ENCODE results near the gene DDX59. TPM values are rescaled to one million over a fixed set of nuclear protein-coding genes. Genes with fewer than 3 reads are reported as not detected.

DDX59 gene
- total RNA-seq, 1 experiment from 2014 or later: 16.0 TPM

GRCh38 chr1:200708769-200709168 is 39.1 kb upstream of the DDX59 start:
- POLR2A ChIA-PET: no interaction called here
- Histone ChIP-seq H3K27ac (ENCODE audit: low read depth, low read length) (no peak overlapping the region), H3K36me3 (ENCODE audit: control insufficient read depth in 1 of 2, insufficient read depth in 2 of 2, low read length in 2 of 2) (no peaks in the 10 kb centered on the region), H3K9me2 (ENCODE audit: insufficient read depth) (no peaks in the 10 kb centered on the region), H3K4me2 (ENCODE audit: low read length) (no peak overlapping the region), H4K20me1 (ENCODE audit: insufficient read depth) (no peaks in the 10 kb centered on the region), H3K79me2 (ENCODE audit: insufficient read depth, low read length) (no peaks in the 10 kb centered on the region), H3K9ac (ENCODE audit: low read length) (no peak overlapping the region), H3K4me3 (replicated peaks in 1 of 2; ENCODE audit: low read depth in 1 of 2, low read length in 2 of 2) (no peak overlapping the region), H3K4me1 (ENCODE audit: control insufficient read depth in 1 of 2, insufficient read depth in 2 of 2, low read length in 2 of 2) (no peaks in the 10 kb centered on the region), H3K27me3 (ENCODE audit: insufficient read depth, low read length) (no peaks in the 10 kb centered on the region), H3K9me3 (ENCODE audit: control insufficient read depth in 1 of 2, insufficient read depth in 1 of 2, low read depth in 1 of 2, low read length in 2 of 2) (no peaks in the 10 kb centered on the region), H2AFZ (ENCODE audit: low read depth, low read length, poor library complexity, severe bottlenecking) (no peak overlapping the region)
- ATAC-seq (no peak), DNase-seq (ENCODE audit: low read depth, low spot score) (no peak)
- no TSS peak for BruUV-seq (replicated peaks)
- TF ChIP-seq ZBTB33 (IDR thresholded peaks at IDR 0.05; ENCODE audit: extremely low read depth, insufficient replicate concordance, low read length) (no peak), SP1 (IDR thresholded peaks at IDR 0.05; ENCODE audit: low read depth) (no peak), JUND (IDR thresholded peaks at IDR 0.05) (no peak), SIN3A (IDR thresholded peaks at IDR 0.05; ENCODE audit: low read depth) (no peak), YY1 (IDR thresholded peaks at IDR 0.05; ENCODE audit: extremely low read depth, insufficient replicate concordance, low read depth, low read length) (no peak), CBX3 (IDR thresholded peaks at IDR 0.05; ENCODE audit: low read depth) (no peak), EGR1 (IDR thresholded peaks at IDR 0.05; ENCODE audit: low read depth) (no peak), RAD21 (IDR thresholded peaks at IDR 0.05; ENCODE audit: low read depth) (no peak), EZH2 (IDR thresholded peaks at IDR 0.05) (no peak), ATF3 (IDR thresholded peaks at IDR 0.05) (no peak), CEBPB (IDR thresholded peaks at IDR 0.05; ENCODE audit: low read depth) (no peak), FOSL1 (IDR thresholded peaks at IDR 0.05; ENCODE audit: low read depth) (no peak), POLR2AphosphoS5 (IDR thresholded peaks at IDR 0.05; ENCODE audit: low read depth, low read length) (no peak), ZFX (IDR thresholded peaks at IDR 0.05) (no peak), ZNF274 (IDR thresholded peaks at IDR 0.05; ENCODE audit: low read depth, low read length) (no peak), MAX (IDR thresholded peaks at IDR 0.05) (no peak), ELF1 (IDR thresholded peaks at IDR 0.05; ENCODE audit: borderline replicate concordance, low read depth) (no peak), POLR2A (IDR thresholded peaks at IDR 0.05; ENCODE audit: borderline replicate concordance, extremely low read depth, insufficient read depth, insufficient read length) (no peak), EZH2phosphoT487 (IDR thresholded peaks at IDR 0.05; ENCODE audit: borderline replicate concordance) (no peak)
- CTCF ChIA-PET: no interaction called here
- RAD21 ChIA-PET (ENCODE audit: low non-redundant PET in 1 of 2, low total read pairs in 2 of 2, uncharacterized antibody in 2 of 2, unreplicated experiment in 2 of 2): no interaction called here
- intact Hi-C loops (cut with micrococcal nuclease): no loop called here
